GM18858 (cell line): ENCODE data around the gene RBMS1.
A peak's percentile ranks its signal among the peaks of the same experiment; 100 is the strongest.

Source experiments
- ATAC-seq: cut with Tn5 transposase; IDR thresholded peaks from one replicate; pipeline ENCODE4 v1.9.1; 2021; ENCODE audit not compliant: unreplicated experiment

RBMS1 gene

DNA sequence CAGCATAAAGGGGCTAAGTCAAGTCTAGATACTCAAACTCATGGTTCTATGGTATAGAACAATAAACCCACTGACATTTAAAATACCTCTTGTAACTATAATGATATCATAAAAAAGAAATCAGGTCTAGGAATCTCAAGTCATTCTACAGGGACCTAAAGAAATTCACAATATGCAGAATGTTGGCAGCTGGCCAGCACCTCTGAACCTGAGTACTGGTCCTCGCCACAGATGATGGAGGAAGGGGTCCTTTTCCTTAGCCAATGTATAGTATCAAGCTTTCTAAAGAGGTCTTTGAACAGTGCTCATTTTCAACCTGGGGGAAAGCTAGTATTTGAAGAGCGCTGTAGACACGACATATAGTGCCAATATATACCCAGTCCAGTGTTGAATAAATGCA lies 185.1 kb downstream of the RBMS1 start:
- ATAC-seq: no peak

- no peak for ATAC-seq
Observed at GRCh38 chr2:160306985-160307384, 186.6 kb downstream of the RBMS1 start.

DNA sequence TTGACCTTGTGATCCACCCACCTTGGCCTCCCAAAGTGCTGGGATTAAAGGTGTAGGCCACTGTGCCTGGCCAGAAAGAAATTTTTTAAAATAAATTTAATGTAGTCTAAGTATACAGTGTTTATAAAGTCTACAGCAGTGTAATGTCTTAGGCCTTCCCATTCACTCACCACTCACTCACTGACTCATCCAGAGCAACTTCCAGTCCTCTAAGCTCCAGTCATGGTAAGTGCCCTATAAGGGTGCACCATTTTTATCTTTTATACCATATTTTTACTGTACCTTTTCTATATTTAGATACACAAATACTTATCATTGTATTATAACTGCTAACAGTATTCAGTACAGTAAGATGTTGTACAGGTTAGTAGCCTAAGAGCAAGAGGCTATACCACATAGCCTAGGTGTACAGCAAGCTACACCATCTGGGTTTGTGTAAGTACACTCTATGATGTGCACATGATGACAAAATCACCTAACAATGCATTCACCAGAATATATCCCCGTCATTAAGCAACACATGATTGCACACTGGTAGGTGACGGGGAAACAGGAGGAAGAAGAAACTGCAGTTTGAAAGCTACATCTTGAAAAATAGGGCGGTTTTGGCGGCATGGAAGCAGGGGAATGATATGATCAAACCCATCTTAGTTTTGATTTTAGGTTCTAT lies 188.4 kb downstream of the RBMS1 start:
- ATAC-seq: no peak

GRCh38 chr2:160303527-160303926 lies 190.1 kb downstream of the RBMS1 start:
- no peak for ATAC-seq

GRCh38 chr2:160303076-160303475 lies 190.5 kb downstream of the RBMS1 start:
- ATAC-seq: no peak

DNA sequence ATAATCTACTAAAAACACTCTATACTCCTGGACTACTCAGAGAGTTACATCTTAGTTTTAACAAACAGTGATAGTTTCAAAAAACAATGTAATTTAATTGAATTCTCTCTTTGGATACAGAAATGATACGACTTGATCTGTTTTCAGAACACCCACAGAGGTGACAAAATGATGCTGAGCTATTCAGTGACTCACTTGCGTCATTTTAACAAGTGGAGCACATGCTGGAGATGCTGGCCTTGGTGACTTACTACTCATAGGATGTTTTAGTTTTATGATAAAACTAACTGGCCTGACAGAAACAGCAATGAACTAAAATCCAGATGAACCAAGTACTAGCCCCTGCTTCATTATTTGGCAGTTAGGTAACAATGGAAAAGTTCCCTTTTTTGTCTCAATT lies 192.2 kb downstream of the RBMS1 start:
- ATAC-seq: no peak

DNA sequence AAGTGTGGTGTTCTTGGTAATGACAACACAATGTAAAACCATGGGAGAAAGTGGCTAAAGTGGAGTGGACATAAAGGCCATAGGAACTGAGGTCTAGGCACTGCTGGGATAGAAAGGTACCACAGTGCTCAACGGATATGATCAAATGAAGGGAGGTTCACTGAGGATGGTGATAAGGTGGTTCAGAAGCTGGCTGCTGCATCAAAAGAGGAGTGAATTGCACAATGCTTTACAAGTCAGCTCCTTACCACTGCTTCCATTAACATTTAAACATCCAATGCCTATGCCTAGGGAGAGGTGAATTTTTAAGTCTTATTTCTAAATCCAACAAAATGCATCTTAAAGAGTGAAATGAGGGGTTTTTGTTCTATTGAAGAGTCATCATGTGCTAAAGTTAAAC lies 193.4 kb downstream of the RBMS1 start:
- ATAC-seq: no peak

GRCh38 chr2:160299540-160299939 lies 194.1 kb downstream of the RBMS1 start:
- no peak for ATAC-seq

GRCh38 chr2:160298960-160299359 lies 194.6 kb downstream of the RBMS1 start:
- ATAC-seq: no peak

- ATAC-seq: no peak
Observed at GRCh38 chr2:160295519-160296207, 197.9 kb downstream of the RBMS1 start.

DNA sequence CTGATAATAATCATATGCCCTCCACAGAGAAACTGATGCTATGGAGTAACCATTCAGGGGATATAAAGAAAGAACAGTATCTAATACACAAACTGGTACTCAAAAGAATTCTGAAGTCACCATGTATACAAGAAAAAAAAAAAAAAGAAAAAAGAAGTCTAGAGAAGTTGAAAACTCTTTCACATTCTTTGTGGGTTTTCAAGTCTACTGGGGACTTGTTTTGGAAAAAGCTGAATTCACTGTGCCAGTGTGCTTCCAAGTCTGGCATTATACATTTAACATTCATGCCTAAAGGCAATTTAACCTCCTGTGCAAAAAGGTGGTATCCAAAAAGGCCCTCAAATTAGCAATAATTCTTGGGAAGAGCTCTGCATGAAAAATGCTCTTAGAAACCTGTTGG lies 198.7 kb downstream of the RBMS1 start:
- no peak for ATAC-seq

GRCh38 chr2:160294339-160294803 lies 199.2 kb downstream of the RBMS1 start:
- peak; percentile 83 for ATAC-seq

DNA sequence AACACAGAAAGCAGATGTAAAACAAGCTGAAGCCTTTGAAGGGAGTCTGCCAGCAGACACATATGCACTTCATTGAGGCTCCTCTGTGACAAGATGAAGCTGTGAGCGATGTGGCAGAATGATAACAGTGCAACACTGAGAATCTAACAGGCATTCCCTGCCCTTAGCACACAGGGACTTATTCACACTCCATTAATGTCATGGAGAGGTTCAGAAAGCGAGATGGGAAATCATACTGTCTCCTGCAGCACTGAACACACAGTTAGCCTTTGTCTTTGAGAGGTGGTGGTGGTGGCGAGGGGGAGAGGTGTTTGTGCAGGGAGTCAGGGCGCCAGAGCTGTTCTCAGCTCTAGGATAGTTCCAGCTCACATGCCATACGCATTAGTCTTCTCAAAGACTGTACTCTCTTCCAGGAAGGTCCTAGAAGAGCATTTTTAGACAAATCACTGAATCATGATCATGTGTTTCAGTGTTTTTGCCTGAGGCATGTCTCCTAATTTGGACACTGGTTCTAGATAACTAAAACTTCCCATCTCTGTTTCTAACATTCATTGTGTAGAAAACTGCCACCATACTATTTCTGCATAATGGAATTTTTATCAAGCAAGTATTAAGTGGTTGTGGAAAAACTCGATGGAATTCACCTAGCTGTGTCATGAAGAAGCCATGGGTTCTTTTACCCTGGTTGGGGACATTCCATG lies 200.1 kb downstream of the RBMS1 start:
- ATAC-seq: no peak

DNA sequence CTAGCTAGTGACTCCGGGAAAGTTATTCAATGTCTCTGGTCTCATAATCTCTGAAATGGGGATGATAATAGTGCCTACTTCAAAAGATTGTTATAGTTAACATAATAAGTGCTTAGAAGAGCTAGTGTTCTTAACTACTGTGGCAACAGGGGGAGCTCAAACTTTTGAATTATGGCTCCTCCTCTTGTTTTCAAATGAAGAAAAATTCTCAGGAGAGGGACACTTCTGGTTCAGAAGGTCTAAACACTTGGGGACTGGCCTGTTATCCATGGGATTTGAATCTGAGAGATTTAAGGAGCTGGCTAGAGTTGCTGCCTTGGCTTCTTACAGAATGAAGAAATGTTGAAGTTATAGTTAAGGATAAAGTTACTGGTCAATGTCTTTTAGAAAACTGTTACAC lies 201.4 kb downstream of the RBMS1 start:
- ATAC-seq: no peak

GRCh38 chr2:160291382-160291781 lies 202.2 kb downstream of the RBMS1 start:
- no peak for ATAC-seq

- ATAC-seq: no peak
Observed at GRCh38 chr2:160290598-160290997, 203.0 kb downstream of the RBMS1 start.

GRCh38 chr2:160289831-160290230 lies 203.8 kb downstream of the RBMS1 start:
- no peak for ATAC-seq

- ATAC-seq: no peak
Observed at GRCh38 chr2:160289126-160289525, 204.5 kb downstream of the RBMS1 start.

- ATAC-seq: no peak
Observed at GRCh38 chr2:160288324-160288723, 205.3 kb downstream of the RBMS1 start.

DNA sequence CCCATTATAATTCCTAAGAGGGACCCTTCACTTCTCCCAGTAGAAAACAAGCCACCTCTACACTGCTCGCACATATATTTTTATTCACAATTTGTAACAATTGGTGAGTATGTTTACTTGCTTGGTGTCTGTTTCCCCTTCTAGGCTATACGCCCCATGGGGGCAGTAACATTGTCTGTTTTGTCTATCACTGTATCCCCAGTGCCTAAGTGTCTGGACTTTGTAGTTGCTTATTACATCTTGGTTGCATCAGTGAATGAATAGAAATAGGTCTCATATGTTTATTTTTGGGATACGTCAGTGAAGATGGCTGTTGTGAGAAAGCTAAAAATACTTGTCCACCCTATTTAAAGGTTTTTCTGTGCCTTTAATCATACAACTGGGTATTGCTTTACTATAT lies 206.1 kb downstream of the RBMS1 start:
- ATAC-seq: no peak

DNA sequence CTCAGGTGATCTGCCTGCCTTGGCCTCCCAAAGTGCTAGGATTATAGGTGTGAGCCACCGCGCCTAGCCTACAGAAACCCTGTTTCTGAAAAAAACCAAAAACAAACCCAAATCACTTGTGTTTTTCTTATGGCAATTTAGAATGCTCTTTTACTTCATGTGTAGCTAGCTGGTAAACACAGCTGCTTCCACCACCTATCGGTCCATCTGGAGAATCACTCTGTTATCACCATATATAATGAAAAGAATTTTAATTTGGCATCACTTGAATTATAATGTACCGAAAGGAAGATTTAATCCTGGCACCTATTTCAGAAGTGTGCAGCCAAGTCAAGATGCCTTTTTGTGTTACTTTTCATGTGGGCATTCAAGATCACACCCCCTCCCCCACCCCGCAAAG lies 207.1 kb downstream of the RBMS1 start:
- no peak for ATAC-seq

GRCh38 chr2:160283675-160284074 lies 209.9 kb downstream of the RBMS1 start:
- ATAC-seq: no peak
